ENCODE results near the gene TUBG2. TPM values are rescaled to one million over a fixed set of nuclear protein-coding genes. Genes with fewer than 3 reads are reported as not detected.

TUBG2 gene
- total RNA-seq, 1 experiment from 2014 or later, result 26.7 TPM

GRCh38 chr17:42669705-42669976 lies 10.6 kb downstream of the TUBG2 start:
- ChIA-PET CTCF (interaction anchor here (1.0 to 4.9 kb wide), 10 partner anchors 10 to 155 kb away, joined by 3 to 58 read pairs (median 6); partner anchors contain the start of genes BECN1, CCR10, CNTNAP1 and PSMC3IP), POLR2A (interaction anchor here (0.7 to 3.8 kb wide), 7 partner anchors 9 to 91 kb away, joined by 3 to 13 read pairs (median 4); partner anchors contain the start of genes PSMC3IP and TUBG2)
- H3K36me3 Mint-ChIP-seq, result peaks cover 31% of the 10 kb centered on the region
- peak overlapping the region; percentile 87; the same call in 1 of the 2 replicates for H3K27ac Mint-ChIP-seq
- H3K27me3 Mint-ChIP-seq (ENCODE audit: low read depth), result peaks cover 3% of the 10 kb centered on the region
- DNase-seq (ENCODE audit: low spot score), result no peak
- no peaks in the 10 kb centered on the region for H3K9me3 Mint-ChIP-seq
- peaks cover 39% of the 10 kb centered on the region for H3K4me1 Mint-ChIP-seq
- ATAC-seq, result no peak
- TF ChIP-seq, protein P1, sequence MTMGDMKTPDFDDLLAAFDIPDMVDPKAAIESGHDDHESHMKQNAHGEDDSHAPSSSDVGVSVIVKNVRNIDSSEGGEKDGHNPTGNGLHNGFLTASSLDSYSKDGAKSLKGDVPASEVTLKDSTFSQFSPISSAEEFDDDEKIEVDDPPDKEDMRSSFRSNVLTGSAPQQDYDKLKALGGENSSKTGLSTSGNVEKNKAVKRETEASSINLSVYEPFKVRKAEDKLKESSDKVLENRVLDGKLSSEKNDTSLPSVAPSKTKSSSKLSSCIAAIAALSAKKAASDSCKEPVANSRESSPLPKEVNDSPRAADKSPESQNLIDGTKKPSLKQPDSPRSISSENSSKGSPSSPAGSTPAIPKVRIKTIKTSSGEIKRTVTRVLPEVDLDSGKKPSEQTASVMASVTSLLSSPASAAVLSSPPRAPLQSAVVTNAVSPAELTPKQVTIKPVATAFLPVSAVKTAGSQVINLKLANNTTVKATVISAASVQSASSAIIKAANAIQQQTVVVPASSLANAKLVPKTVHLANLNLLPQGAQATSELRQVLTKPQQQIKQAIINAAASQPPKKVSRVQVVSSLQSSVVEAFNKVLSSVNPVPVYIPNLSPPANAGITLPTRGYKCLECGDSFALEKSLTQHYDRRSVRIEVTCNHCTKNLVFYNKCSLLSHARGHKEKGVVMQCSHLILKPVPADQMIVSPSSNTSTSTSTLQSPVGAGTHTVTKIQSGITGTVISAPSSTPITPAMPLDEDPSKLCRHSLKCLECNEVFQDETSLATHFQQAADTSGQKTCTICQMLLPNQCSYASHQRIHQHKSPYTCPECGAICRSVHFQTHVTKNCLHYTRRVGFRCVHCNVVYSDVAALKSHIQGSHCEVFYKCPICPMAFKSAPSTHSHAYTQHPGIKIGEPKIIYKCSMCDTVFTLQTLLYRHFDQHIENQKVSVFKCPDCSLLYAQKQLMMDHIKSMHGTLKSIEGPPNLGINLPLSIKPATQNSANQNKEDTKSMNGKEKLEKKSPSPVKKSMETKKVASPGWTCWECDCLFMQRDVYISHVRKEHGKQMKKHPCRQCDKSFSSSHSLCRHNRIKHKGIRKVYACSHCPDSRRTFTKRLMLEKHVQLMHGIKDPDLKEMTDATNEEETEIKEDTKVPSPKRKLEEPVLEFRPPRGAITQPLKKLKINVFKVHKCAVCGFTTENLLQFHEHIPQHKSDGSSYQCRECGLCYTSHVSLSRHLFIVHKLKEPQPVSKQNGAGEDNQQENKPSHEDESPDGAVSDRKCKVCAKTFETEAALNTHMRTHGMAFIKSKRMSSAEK (CRISPR knock-in tag; IDR thresholded peaks at IDR 0.05; ENCODE audit: borderline replicate concordance), result no peak
- TF ChIP-seq, protein P2, sequence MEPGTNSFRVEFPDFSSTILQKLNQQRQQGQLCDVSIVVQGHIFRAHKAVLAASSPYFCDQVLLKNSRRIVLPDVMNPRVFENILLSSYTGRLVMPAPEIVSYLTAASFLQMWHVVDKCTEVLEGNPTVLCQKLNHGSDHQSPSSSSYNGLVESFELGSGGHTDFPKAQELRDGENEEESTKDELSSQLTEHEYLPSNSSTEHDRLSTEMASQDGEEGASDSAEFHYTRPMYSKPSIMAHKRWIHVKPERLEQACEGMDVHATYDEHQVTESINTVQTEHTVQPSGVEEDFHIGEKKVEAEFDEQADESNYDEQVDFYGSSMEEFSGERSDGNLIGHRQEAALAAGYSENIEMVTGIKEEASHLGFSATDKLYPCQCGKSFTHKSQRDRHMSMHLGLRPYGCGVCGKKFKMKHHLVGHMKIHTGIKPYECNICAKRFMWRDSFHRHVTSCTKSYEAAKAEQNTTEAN (CRISPR knock-in tag; IDR thresholded peaks at IDR 0.05), result no peak
- TF ChIP-seq SP1 (CRISPR knock-in tag; conservative IDR thresholded peaks at IDR 0.05) (no peak), JUN (CRISPR knock-in tag; IDR thresholded peaks at IDR 0.05) (no peak), MXD4 (CRISPR knock-in tag; IDR thresholded peaks at IDR 0.05; ENCODE audit: borderline replicate concordance) (no peak), E2F5 (CRISPR knock-in tag; IDR thresholded peaks at IDR 0.05) (no peak), TEAD4 (CRISPR knock-in tag; IDR thresholded peaks at IDR 0.05) (no peak), CDX4 (CRISPR knock-in tag; IDR thresholded peaks at IDR 0.05; ENCODE audit: borderline replicate concordance) (no peak), OVOL2 (CRISPR knock-in tag; IDR thresholded peaks at IDR 0.05; ENCODE audit: borderline replicate concordance) (no peak), ZNF121 (CRISPR knock-in tag; IDR thresholded peaks at IDR 0.05) (no peak), IRF2 (CRISPR knock-in tag; IDR thresholded peaks at IDR 0.05; ENCODE audit: borderline replicate concordance, low read depth) (no peak), ARID4B (CRISPR knock-in tag; IDR thresholded peaks at IDR 0.05; ENCODE audit: borderline replicate concordance) (no peak), ZNF423 (CRISPR knock-in tag; IDR thresholded peaks at IDR 0.05) (no peak), HMGA2 (CRISPR knock-in tag; IDR thresholded peaks at IDR 0.05) (no peak), RORB (CRISPR knock-in tag; IDR thresholded peaks at IDR 0.05) (no peak)
- H3K4me3 Mint-ChIP-seq, result peak overlapping the region; percentile 57

Measured in WTC11 (cell line).